ENCODE measurements around the gene PHC2.

GRCh38 chr1:33381977-33382376 lies 48.9 kb downstream of the PHC2 start:
- TF ChIP-seq CTCF (IDR thresholded peaks at IDR 0.05) (no peak), POLR2A (IDR thresholded peaks at IDR 0.05) (no peak), EP300 (IDR thresholded peaks at IDR 0.05) (no peak), POLR2AphosphoS5 (IDR thresholded peaks at IDR 0.05) (no peak)
